VCaP (cell line): ENCODE results near the gene FAHD2A.
"Not testable (repeated sequence)": the region's sequence is repeated elsewhere in the genome, so short reads cannot be mapped to it uniquely, and the experiment has no call there.

Experiments used
- H3K27ac ChIP-seq: fragments of 450-650 bp; 2 replicates; pipeline ENCODE4 v1.5.1; 2017
- TF ChIP-seq, protein P1 (sequence below): fragments of 450-650 bp; conservative IDR thresholded peaks from 2 replicates; pipeline ENCODE4 v1.5.1; 2017; ENCODE audit warnings: mild to moderate bottlenecking, moderate library complexity

Gene FAHD2A

DNA sequence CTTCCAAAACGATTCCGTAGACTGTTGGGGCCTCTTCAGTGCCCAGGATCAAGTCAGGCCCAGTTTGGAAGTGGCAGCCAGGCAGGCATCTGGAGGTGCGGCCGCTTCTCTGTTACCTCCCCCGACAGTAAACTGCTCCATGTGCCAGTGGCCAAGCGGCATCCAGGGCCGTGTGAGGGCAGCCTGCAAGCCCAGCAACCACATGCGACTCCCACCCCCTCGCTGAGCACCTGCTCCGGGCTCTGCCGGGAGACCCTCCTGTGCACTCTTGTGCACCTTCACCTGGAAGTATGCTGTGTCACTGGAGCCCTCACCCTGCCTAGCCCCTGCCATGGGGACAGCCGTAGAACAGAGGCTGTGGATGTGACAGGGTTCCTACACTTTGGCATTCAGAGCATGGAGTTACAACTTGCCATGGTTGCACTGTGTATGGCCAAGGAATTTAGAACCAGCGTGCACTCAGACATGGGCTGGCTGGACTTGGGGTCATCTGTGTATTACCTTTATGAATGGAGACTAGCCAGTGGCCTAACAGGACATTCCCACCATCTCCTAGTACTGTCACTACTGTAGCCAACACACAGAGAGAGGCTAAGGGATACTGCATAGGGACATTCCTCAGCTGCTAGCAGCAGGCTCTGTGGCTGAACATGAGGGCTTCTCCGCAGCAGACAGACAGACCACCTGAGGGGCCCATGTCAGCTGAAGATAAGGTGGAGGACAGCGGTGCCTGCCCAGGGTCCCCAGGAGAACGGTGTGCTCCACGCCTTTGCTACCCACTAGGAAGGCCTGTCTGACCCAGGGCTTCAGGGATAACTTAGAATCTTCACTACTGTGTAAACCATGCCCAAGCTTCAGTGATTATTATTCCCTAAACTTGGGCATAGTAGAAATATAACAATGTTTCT, 25.0 kb upstream of the FAHD2A start:
- TF ChIP-seq, protein P1, sequence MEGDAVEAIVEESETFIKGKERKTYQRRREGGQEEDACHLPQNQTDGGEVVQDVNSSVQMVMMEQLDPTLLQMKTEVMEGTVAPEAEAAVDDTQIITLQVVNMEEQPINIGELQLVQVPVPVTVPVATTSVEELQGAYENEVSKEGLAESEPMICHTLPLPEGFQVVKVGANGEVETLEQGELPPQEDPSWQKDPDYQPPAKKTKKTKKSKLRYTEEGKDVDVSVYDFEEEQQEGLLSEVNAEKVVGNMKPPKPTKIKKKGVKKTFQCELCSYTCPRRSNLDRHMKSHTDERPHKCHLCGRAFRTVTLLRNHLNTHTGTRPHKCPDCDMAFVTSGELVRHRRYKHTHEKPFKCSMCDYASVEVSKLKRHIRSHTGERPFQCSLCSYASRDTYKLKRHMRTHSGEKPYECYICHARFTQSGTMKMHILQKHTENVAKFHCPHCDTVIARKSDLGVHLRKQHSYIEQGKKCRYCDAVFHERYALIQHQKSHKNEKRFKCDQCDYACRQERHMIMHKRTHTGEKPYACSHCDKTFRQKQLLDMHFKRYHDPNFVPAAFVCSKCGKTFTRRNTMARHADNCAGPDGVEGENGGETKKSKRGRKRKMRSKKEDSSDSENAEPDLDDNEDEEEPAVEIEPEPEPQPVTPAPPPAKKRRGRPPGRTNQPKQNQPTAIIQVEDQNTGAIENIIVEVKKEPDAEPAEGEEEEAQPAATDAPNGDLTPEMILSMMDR, result no peak
- no peak overlapping the region for H3K27ac ChIP-seq

DNA sequence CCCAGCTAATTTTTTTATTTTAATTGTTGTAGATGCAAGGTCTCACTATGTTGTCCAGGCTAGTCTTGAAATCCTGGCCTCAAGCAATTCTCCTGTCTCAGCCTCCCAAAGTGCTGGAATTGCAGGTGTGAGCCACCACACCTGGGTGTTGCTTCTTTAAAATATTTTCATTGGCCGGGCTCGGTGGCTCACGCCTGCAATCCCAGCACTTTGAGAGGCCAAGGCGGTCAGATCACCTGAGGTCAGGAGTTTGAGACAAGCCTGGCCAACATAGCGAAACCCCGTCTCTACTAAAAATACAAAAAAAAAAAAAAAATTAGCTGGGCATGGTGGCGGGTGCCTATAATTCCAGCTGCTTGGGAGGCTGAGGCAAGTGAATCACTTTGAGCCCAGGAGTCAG, 24.2 kb upstream of the FAHD2A start:
- not testable (repeated sequence) for H3K27ac ChIP-seq

DNA sequence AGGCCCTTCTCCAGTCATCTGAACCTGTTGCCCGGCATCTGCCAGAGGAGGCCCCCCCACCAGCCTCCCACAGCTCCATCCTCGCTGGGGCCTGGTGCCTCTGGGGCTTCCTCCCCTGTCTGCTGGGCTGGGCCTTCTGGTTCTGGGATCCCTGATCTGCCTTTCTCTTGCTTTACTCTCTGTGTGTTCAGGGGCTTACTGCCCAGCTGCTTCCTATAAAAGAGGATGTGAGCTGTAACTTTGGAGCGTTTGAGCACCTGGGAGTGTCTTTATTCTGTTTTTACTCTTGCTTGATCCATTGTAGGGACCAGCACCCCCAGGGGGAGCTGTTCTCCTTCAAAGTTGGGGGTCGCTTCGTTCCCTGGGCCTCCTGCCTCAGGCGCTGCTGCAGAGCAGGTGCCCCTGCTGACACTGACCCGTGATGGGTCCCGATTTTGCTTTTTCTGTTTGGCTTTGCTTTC, 23.1 kb upstream of the FAHD2A start:
- no peak overlapping the region for H3K27ac ChIP-seq
- TF ChIP-seq, protein P1, result no peak

DNA sequence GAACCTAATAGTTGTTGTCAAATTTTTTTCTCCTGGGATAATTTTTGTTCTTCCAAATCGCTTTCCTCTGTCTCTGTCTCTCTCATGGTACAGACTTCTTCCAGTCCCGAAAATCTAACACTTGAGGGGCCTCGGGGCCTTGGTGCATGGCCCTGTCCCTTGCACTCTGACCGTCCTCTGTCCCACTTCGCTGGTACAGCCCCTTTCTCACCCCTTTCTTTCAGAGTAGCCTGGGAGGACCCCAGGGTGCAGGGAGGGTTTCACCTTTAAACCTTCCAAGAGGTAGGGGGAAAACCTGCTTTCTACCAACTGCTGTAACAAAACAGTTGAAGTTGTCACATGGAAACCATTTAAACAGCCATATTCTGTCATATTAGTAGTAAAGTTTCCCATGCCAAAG, 22.2 kb upstream of the FAHD2A start:
- H3K27ac ChIP-seq, result no peak overlapping the region
- TF ChIP-seq, protein P1, result no peak

DNA sequence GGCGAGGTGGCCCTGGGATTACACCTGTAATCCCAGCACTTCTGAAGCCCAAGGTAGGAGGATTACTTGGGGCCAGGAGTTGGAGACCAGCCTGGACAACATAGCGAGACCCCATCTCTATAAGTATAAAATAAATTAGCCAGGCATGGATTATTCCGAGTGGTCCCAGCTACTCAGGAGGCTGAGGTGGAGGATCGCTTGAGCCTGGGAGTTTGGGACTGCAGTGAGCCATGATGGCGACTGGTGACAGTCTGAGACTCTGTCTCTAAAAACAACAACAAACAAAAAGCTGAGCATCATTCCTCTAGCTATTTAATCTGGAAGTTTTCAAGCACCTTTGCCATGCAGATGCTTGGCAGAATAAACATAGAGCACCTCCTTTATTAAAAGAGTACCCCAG, 21.8 kb upstream of the FAHD2A start:
- TF ChIP-seq, protein P1, result no peak

DNA sequence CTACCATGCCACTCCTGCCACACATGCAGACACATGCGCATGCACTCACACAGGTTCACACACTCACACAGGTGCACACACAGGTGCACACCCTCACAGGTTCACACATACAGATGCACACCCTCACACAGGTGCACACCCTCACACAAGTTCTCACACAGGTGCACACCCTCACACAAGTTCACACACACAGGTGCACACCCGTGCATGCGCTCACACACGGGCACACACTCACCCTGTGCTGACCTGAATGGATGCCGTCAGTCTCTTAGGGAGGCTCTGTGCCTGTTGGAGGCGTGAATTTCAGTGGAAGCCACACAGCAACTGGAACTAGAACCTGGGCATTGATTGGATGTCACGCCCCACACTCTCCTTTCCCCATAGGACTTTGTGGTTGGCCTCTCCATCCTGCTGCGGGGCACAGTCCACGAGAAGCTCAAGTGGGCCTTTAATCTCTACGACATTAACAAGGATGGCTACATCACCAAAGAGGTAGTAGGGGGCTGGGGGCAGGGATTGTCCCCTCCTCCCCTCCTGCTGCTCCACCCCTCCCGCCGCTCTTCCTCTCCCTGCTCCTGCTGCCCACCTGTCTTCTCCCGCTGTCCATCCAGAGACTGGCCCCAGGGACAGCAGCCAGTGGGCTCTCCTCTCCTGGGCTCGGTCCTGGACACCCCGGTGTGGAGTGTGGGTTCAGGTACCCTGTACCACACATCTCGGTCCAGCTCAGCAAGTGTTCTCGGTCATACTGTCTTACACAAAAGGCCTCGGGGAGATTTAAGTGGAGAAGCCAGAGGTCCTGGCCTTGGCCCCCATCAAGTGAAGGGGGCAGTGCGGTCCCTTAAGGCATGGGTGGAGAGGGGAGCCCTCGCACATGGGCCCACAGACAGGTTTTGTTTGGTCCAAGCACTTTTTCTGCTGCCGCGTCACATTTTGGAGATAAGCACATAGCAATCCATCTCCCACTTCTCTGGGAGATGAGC, 21.0 kb upstream of the FAHD2A start:
- TF ChIP-seq, protein P1, result no peak
- no peak overlapping the region for H3K27ac ChIP-seq

More for the DNA sequence above, 21.8 kb upstream of the FAHD2A start:
- no peak overlapping the region for H3K27ac ChIP-seq

DNA sequence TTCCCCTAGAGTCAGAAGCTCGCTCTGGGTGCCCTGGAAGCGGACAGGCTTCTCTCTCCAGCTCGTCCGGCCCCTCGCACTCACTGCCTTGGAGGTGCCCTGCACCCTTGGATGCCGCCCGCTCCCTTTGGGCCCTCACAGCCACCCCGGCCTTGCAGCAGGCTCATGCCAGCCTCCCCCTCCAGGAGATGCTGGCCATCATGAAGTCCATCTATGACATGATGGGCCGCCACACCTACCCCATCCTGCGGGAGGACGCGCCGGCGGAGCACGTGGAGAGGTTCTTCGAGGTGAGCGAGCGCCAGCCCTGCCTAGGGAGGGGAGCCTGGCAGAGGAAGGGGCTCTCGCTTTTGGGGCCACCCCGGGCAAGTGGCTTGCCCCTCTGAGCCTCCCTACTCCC, 20.3 kb upstream of the FAHD2A start:
- H3K27ac ChIP-seq, result no peak overlapping the region
- TF ChIP-seq, protein P1, result no peak
